MCF 10A (cell line): Measurements from ENCODE around the gene ATL3. TPM values are rescaled to one million over a fixed set of nuclear protein-coding genes. Genes with fewer than 3 reads are reported as not detected.

Experiments used
- BruUV-seq: library from RNA; stranded (reverse); fragments of 400-500 nt; replicated peaks from 2 replicates; lab custom pipeline; 2021; lab: Mats Ljungman, UMichigan
- CTCF ChIA-PET: fragments of 300-600 bp; sonication (Branson Sonifier 250); formaldehyde crosslinking; extraction: SDS; loops from one replicate; lab custom pipeline; 2021; ENCODE audit warnings: antibody characterized with exemption, inconsistent platforms; lab: Yijun Ruan, JAX
- POLR2A ChIA-PET: fragments of 300-600, 350-650 bp; sonication (Branson Sonifier 250); formaldehyde crosslinking; extraction: SDS; loops from one replicate; lab custom pipeline; 2020; ENCODE audit warnings: antibody characterized with exemption, inconsistent platforms; lab: Yijun Ruan, JAX
- DNase-seq: peaks from one replicate; pipeline ENCODE4 v3.0.0-alpha.2; 2018; ENCODE audit not compliant: unreplicated experiment
- H3K27ac Mint-ChIP-seq: one replicate; pipeline ENCODE4 v1.8.0; 2022; ENCODE audit warnings: mild to moderate bottlenecking, low read depth, mixed read lengths; ENCODE audit not compliant: unreplicated experiment
- H3K27me3 Mint-ChIP-seq: one replicate; pipeline ENCODE4 v1.8.0; 2022; ENCODE audit warnings: mixed read lengths; ENCODE audit not compliant: insufficient read depth, unreplicated experiment
- H3K36me3 Mint-ChIP-seq: one replicate; pipeline ENCODE4 v1.8.0; 2022; ENCODE audit warnings: mild to moderate bottlenecking, moderate library complexity, mixed read lengths; ENCODE audit not compliant: insufficient read depth, unreplicated experiment
- H3K4me1 Mint-ChIP-seq: one replicate; pipeline ENCODE4 v1.8.0; 2022; ENCODE audit warnings: mixed read lengths; ENCODE audit not compliant: insufficient read depth, unreplicated experiment
- H3K4me3 Mint-ChIP-seq: one replicate; pipeline ENCODE4 v1.8.0; 2022; ENCODE audit warnings: mild to moderate bottlenecking, moderate library complexity, mixed read lengths; ENCODE audit not compliant: unreplicated experiment
- H3K9me3 Mint-ChIP-seq: one replicate; pipeline ENCODE4 v1.8.0; 2022; ENCODE audit warnings: mixed read lengths; ENCODE audit not compliant: unreplicated experiment
- CTCF ChIP-seq: fragments of 200-600 bp; IDR thresholded peaks from one replicate; pipeline ENCODE4 v1.8.0; 2022; ENCODE audit warnings: antibody characterized with exemption, mild to moderate bottlenecking; ENCODE audit not compliant: unreplicated experiment
- intact Hi-C: fragments of 100-400 bp; cut with micrococcal nuclease; formaldehyde crosslinking; loops from 2 replicates; pipeline ENCODE4 v1.14.1; 2022
- total RNA-seq: library from RNA; stranded (reverse); gene quantifications from 2 replicates; pipeline ENCODE4 v1.2.3, GENCODE V29; 2022

ATL3 gene
- total RNA-seq, 1 experiment from 2014 or later = 74.0 TPM

- CTCF ChIA-PET = interaction anchor here (1.5 kb wide), 2 partner anchors 13 to 19 kb away, joined by 3 read pairs; no protein-coding TSS in a partner anchor
- Mint-ChIP-seq H3K4me3 (no peak overlapping the region), H3K27me3 (no peaks in the 10 kb centered on the region), H3K9me3 (no peaks in the 10 kb centered on the region), H3K4me1 (peaks cover 10% of the 10 kb centered on the region), H3K27ac (no peak overlapping the region), H3K36me3 (peaks cover 14% of the 10 kb centered on the region)
- no peak for TF ChIP-seq CTCF
- BruUV-seq = no TSS peak
- POLR2A ChIA-PET = interaction anchor here (0.6 kb wide), 1 partner anchor 1890 kb away, joined by 3 read pairs; no protein-coding TSS in a partner anchor
- intact Hi-C loops = no loop called here
- DNase-seq = no peak
Observed at GRCh38 chr11:63719001-63719400, 47.8 kb upstream of the ATL3 start.

GRCh38 chr11:63716046-63716445 is 44.9 kb upstream of the ATL3 start:
- H3K9me3 Mint-ChIP-seq = no peaks in the 10 kb centered on the region
- peaks cover 15% of the 10 kb centered on the region for H3K36me3 Mint-ChIP-seq
- CTCF ChIA-PET = interaction anchor here (1.0 kb wide), 1 partner anchor 14 kb away, joined by 3 read pairs; no protein-coding TSS in a partner anchor
- intact Hi-C loops = no loop called here
- no peaks in the 10 kb centered on the region for H3K27me3 Mint-ChIP-seq
- H3K4me1 Mint-ChIP-seq = peaks cover 10% of the 10 kb centered on the region
- POLR2A ChIA-PET = interaction anchor here (0.6 to 2.7 kb wide), 4 partner anchors 9 to 111 kb away, joined by 3 to 12 read pairs (median 4); partner anchors contain the start of gene RTN3
- H3K27ac Mint-ChIP-seq = no peak overlapping the region
- TF ChIP-seq CTCF = no peak
- no peak for DNase-seq
- no TSS peak for BruUV-seq
- no peak overlapping the region for H3K4me3 Mint-ChIP-seq

- Mint-ChIP-seq H3K27me3 (no peaks in the 10 kb centered on the region), H3K4me1 (peaks cover 11% of the 10 kb centered on the region), H3K4me3 (no peak overlapping the region), H3K27ac (no peak overlapping the region), H3K9me3 (no peaks in the 10 kb centered on the region), H3K36me3 (peaks cover 8% of the 10 kb centered on the region)
- TF ChIP-seq CTCF = no peak
- ChIA-PET CTCF (interaction anchor here (0.9 to 1.6 kb wide), 4 partner anchors 16 to 74 kb away, joined by 3 to 11 read pairs (median 5); partner anchors contain the start of gene RTN3), POLR2A (interaction anchor here (0.7 to 2.7 kb wide), 2 partner anchors 32 to 123 kb away, joined by 3 to 12 read pairs; partner anchors contain the start of gene RTN3)
- BruUV-seq = no TSS peak
- no peak for DNase-seq
- intact Hi-C loops = no loop called here
Observed at GRCh38 chr11:63713766-63714165, 42.6 kb upstream of the ATL3 start.

GRCh38 chr11:63711838-63712237 is 40.7 kb upstream of the ATL3 start:
- Mint-ChIP-seq H3K4me1 (peaks cover 13% of the 10 kb centered on the region), H3K9me3 (no peaks in the 10 kb centered on the region), H3K27me3 (no peaks in the 10 kb centered on the region), H3K4me3 (no peak overlapping the region), H3K27ac (no peak overlapping the region), H3K36me3 (peaks cover 8% of the 10 kb centered on the region)
- no peak for DNase-seq
- POLR2A ChIA-PET = interaction anchor here (0.6 kb wide), 1 partner anchor 66 kb away, joined by 3 read pairs; no protein-coding TSS in a partner anchor
- CTCF ChIA-PET = interaction anchor here (0.6 to 1.8 kb wide), 6 partner anchors 10 to 918 kb away, joined by 3 to 6 read pairs (median 3); no protein-coding TSS in a partner anchor
- TF ChIP-seq CTCF = no peak
- intact Hi-C loops = no loop called here
- BruUV-seq = no TSS peak
